ENCODE data around the gene FPR1.
A peak's percentile ranks its signal among the peaks of the same experiment; 100 is the strongest.

DNA sequence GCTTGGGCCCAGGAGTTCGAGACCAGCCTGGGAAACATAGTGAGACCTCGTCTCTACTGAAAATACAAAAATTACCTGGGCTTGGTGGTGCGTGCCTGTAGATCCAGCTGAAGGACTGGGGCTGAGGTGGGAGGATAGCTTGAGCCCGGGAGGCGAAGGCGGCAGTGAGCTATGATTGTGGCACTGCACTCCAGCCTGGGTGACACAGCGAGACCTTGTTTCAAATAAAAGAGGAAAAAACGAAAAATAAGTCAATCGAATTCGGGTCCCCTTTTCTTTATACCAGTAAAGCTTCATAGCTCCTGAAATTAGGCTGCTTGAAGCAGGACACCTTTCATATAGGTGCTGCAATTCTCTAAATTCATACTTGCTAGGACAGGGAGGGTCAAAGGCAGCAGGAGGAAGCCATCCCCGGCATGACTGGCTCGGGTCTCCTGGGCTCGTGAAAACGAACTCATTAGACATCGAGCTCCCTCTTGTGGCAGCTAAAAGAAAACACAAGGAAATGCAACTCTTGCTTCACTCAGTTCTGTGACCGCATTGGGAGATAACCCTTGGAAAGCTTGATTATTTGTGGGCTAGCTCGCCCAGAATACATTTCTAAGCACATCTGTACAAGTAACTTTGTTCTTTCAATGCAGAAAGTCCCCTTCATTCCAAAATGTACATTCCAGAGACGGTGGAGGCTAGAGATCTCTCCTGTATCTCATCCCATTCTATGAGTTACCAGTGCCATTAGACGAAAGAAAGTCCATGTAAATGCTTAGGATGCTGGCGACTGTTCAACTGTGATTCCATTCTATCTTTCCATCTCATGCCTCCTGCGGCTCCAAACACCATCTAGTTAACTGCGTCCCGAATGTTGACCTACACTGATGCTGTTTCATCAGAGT is 26.1 kb upstream of the FPR1 start:
- TF ChIP-seq, protein P1, sequence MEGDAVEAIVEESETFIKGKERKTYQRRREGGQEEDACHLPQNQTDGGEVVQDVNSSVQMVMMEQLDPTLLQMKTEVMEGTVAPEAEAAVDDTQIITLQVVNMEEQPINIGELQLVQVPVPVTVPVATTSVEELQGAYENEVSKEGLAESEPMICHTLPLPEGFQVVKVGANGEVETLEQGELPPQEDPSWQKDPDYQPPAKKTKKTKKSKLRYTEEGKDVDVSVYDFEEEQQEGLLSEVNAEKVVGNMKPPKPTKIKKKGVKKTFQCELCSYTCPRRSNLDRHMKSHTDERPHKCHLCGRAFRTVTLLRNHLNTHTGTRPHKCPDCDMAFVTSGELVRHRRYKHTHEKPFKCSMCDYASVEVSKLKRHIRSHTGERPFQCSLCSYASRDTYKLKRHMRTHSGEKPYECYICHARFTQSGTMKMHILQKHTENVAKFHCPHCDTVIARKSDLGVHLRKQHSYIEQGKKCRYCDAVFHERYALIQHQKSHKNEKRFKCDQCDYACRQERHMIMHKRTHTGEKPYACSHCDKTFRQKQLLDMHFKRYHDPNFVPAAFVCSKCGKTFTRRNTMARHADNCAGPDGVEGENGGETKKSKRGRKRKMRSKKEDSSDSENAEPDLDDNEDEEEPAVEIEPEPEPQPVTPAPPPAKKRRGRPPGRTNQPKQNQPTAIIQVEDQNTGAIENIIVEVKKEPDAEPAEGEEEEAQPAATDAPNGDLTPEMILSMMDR (IDR thresholded peaks at IDR 0.05; ENCODE audit: insufficient read depth, low read depth, low read length) = peak; percentile 56
- TF ChIP-seq EZH2 (IDR thresholded peaks at IDR 0.05; ENCODE audit: insufficient read depth, low read length) = no peak
